H1 (cell line): ENCODE results near the gene UNC80. TPM values are rescaled to one million over a fixed set of nuclear protein-coding genes. Genes with fewer than 3 reads are reported as not detected.

Experiments
- CTCF ChIA-PET: fragments of 300-600 bp; sonication (Branson Sonifier 250); formaldehyde crosslinking; loops from one replicate; lab custom pipeline; 2021; ENCODE audit not compliant: partially characterized antibody; lab: Charles Lee
- POLR2A ChIA-PET: fragments of 300-600 bp; sonication (Branson Sonifier 250); formaldehyde crosslinking; loops from one replicate; lab custom pipeline; 2021; ENCODE audit warnings: inconsistent platforms; ENCODE audit not compliant: partially characterized antibody; lab: Charles Lee
- DNase-seq, 2 experiments: peaks; one replicate each; pipeline versions ENCODE4 v3.0.0 to v3.0.0-alpha.2; 2010 to 2022; ENCODE audit warnings: low spot score in 2 of 2, low read depth in 1 of 2, mixed read lengths in 1 of 2
- FAIRE-seq: peaks from 2 replicates; lab custom pipeline; 2011; peaks lifted over from hg19 to GRCh38; lab: Jason Lieb, UNC
- H2AFZ ChIP-seq: 2 replicates; pipeline ENCODE4 v1.8.1; 2012; ENCODE audit warnings: low read length, inconsistent platforms
- H2AK5ac ChIP-seq: 2 replicates; pipeline ENCODE4 v1.6.1; 2013; ENCODE audit warnings: low read depth, low read length
- H2BK120ac ChIP-seq: replicated peaks from 2 replicates; pipeline ENCODE3; 2013; ENCODE audit warnings: low read depth, low read length, inconsistent platforms
- H2BK12ac ChIP-seq: 2 replicates; pipeline ENCODE4 v1.6.1; 2013; ENCODE audit warnings: low read depth, low read length
- H2BK15ac ChIP-seq: 2 replicates; pipeline ENCODE4 v1.6.1; 2013; ENCODE audit warnings: low read length
- H2BK20ac ChIP-seq: 2 replicates; pipeline ENCODE4 v1.6.1; 2013; ENCODE audit warnings: low read length
- H2BK5ac ChIP-seq: 2 replicates; pipeline ENCODE4 v1.6.1; 2013; ENCODE audit warnings: low read depth, low read length
- H3K14ac ChIP-seq: 2 replicates; pipeline ENCODE4 v1.6.1; 2013; ENCODE audit warnings: inconsistent platforms; ENCODE audit not compliant: insufficient read length
- H3K18ac ChIP-seq: 2 replicates; pipeline ENCODE4 v1.6.1; 2013; ENCODE audit warnings: low read length; ENCODE audit errors: extremely low read depth
- H3K23ac ChIP-seq: 2 replicates; pipeline ENCODE4 v1.6.1; 2013; ENCODE audit warnings: inconsistent platforms; ENCODE audit not compliant: insufficient read length
- H3K23me2 ChIP-seq: 2 replicates; pipeline ENCODE4 v1.6.1; 2013; ENCODE audit warnings: low read depth, low read length
- H3K27ac ChIP-seq: 2 replicates; pipeline ENCODE4 v1.6.1; 2011; ENCODE audit warnings: low read depth, low read length, inconsistent platforms
- H3K27me3 ChIP-seq, 4 experiments: replicated peaks in 1 of 4; 1 replicate in 1 of 4; 2 replicates in 3 of 4; pipeline versions ENCODE4 v1.6.1 to v1.8.1; 2011 to 2013; ENCODE audit warnings: low read length in 3 of 4, mild to moderate bottlenecking in 3 of 4, inconsistent platforms in 2 of 4, mixed read lengths in 2 of 4, moderate library complexity in 1 of 4; ENCODE audit not compliant: control insufficient read depth in 3 of 4, insufficient read depth in 3 of 4; ENCODE audit errors: extremely low read depth in 1 of 4
- H3K36me3 ChIP-seq, 4 experiments: 2 replicates each; pipeline versions ENCODE4 v1.6.1 to v1.8.1; 2011 to 2013; ENCODE audit warnings: mild to moderate bottlenecking in 4 of 4, low read length in 3 of 4, moderate library complexity in 2 of 4, control low read depth in 1 of 4, inconsistent platforms in 1 of 4; ENCODE audit not compliant: insufficient read depth in 4 of 4, control insufficient read depth in 2 of 4
- H3K4ac ChIP-seq: replicated peaks from 2 replicates; pipeline ENCODE3; 2013; ENCODE audit warnings: low read length, low read depth, mixed read lengths, inconsistent platforms; ENCODE audit not compliant: insufficient read length
- H3K4me1 ChIP-seq, 4 experiments: replicated peaks in 1 of 4; 1 replicate in 1 of 4; 2 replicates in 3 of 4; pipeline versions ENCODE4 v1.6.1 to v1.8.1; 2011 to 2013; ENCODE audit warnings: low read length in 3 of 4, inconsistent platforms in 2 of 4, mixed read lengths in 1 of 4; ENCODE audit not compliant: insufficient read depth in 4 of 4, control insufficient read depth in 3 of 4
- H3K4me2 ChIP-seq, 2 experiments: 2 replicates each; pipeline versions ENCODE4 v1.6.1 to v1.8.1; 2011 to 2013; ENCODE audit warnings: low read depth in 2 of 2, low read length in 2 of 2, control low read depth in 1 of 2, inconsistent platforms in 1 of 2, mild to moderate bottlenecking in 1 of 2; ENCODE audit not compliant: insufficient read depth in 1 of 2
- H3K4me3 ChIP-seq, 4 experiments: fragments of 200-600, 300-600 bp in 1 of 4; sonication (generic), shearing (Covaris generic), sonication (Bioruptor Twin) in 1 of 4; 2 replicates each; pipeline versions ENCODE4 v1.5.1 to v1.8.1; 2011 to 2016; ENCODE audit warnings: low read length in 4 of 4, low read depth in 3 of 4, control low read depth in 2 of 4, inconsistent platforms in 2 of 4, mild to moderate bottlenecking in 2 of 4, mixed read lengths in 1 of 4, moderate library complexity in 1 of 4; ENCODE audit not compliant: insufficient read depth in 2 of 4; ENCODE audit errors: extremely low read depth in 1 of 4
- H3K56ac ChIP-seq: replicated peaks from 2 replicates; pipeline ENCODE3; 2013; ENCODE audit warnings: low read depth, mild to moderate bottlenecking, mixed read lengths, low read length, inconsistent platforms; ENCODE audit not compliant: insufficient read length
- H3K79me1 ChIP-seq: 2 replicates; pipeline ENCODE4 v1.6.1; 2013; ENCODE audit warnings: low read depth, low read length, control low read depth
- H3K79me2 ChIP-seq, 2 experiments: 2 replicates each; pipeline versions ENCODE4 v1.6.1 to v1.8.1; 2012 to 2013; ENCODE audit warnings: low read length in 2 of 2, mild to moderate bottlenecking in 2 of 2, inconsistent platforms in 1 of 2; ENCODE audit not compliant: insufficient read depth in 2 of 2, control insufficient read depth in 1 of 2
- H3K9ac ChIP-seq, 4 experiments: replicated peaks in 1 of 4; 1 replicate in 1 of 4; 2 replicates in 3 of 4; pipeline versions ENCODE4 v1.6.1 to v1.8.1; 2011 to 2013; ENCODE audit warnings: low read depth in 3 of 4, low read length in 3 of 4, control low read depth in 2 of 4, mild to moderate bottlenecking in 2 of 4, moderate library complexity in 2 of 4, inconsistent platforms in 1 of 4; ENCODE audit errors: extremely low read depth in 1 of 4
- H3K9me3 ChIP-seq, 2 experiments: 2 replicates each; pipeline versions ENCODE4 v1.6.1 to v1.8.1; 2012 to 2013; ENCODE audit warnings: mild to moderate bottlenecking in 2 of 2, moderate library complexity in 2 of 2, control low read depth in 1 of 2, inconsistent platforms in 1 of 2, low read depth in 1 of 2, low read length in 1 of 2, mixed read lengths in 1 of 2; ENCODE audit not compliant: insufficient read depth in 2 of 2
- H4K20me1 ChIP-seq, 2 experiments: replicated peaks in 1 of 2; 2 replicates each; pipeline versions ENCODE3 to v1.8.1; 2011 to 2013; ENCODE audit warnings: inconsistent platforms in 2 of 2, low read length in 2 of 2, mild to moderate bottlenecking in 1 of 2; ENCODE audit not compliant: insufficient read depth in 2 of 2, control insufficient read depth in 1 of 2
- H4K5ac ChIP-seq: 2 replicates; pipeline ENCODE4 v1.6.1; 2013; ENCODE audit warnings: low read length, low read depth, mixed read lengths, inconsistent platforms; ENCODE audit not compliant: insufficient read length
- H4K8ac ChIP-seq: 2 replicates; pipeline ENCODE4 v1.8.0; 2013; ENCODE audit warnings: mild to moderate bottlenecking, moderate library complexity, low read length, inconsistent platforms; ENCODE audit not compliant: insufficient read depth; ENCODE audit errors: extremely low read depth
- H4K91ac ChIP-seq: replicated peaks from 2 replicates; pipeline ENCODE3; 2013; ENCODE audit warnings: low read length, mixed read lengths, inconsistent platforms; ENCODE audit not compliant: insufficient read length
- ASH2L ChIP-seq: fragments of 200-600, 300-600 bp; sonication (generic); IDR thresholded peaks from one replicate; pipeline ENCODE4 v1.7.1; 2017; ENCODE audit warnings: low read length
- BCL11A ChIP-seq, 2 experiments: IDR thresholded peaks; one replicate each; pipeline ENCODE4 v1.6.1; 2011; ENCODE audit warnings: low read depth in 2 of 2, low read length in 2 of 2, mild to moderate bottlenecking in 2 of 2
- CBX8 ChIP-seq: fragments of 300-800, 300-1000 bp; sonication (generic); IDR thresholded peaks from 2 replicates; pipeline ENCODE4 v1.7.1; 2016; ENCODE audit warnings: low read depth, low read length, borderline replicate concordance
- CHD2 ChIP-seq: IDR thresholded peaks from 2 replicates; pipeline ENCODE4 v1.6.1; 2012; ENCODE audit warnings: low read length, improper control_type of control experiment
- CREB1 ChIP-seq: IDR thresholded peaks from 2 replicates; pipeline ENCODE4 v1.6.1; 2012; ENCODE audit warnings: inconsistent platforms
- PHF8 ChIP-seq: fragments of 200-600 bp; sonication (generic); conservative IDR thresholded peaks from 2 replicates; pipeline ENCODE4 v1.7.1; 2012; ENCODE audit warnings: low read depth, mild to moderate bottlenecking, inconsistent platforms, low read length, moderate library complexity
- POLR2A ChIP-seq, 2 experiments: IDR thresholded peaks; 1 replicate in 1 of 2; 2 replicates in 1 of 2; pipeline ENCODE4 v1.6.1; 2011; ENCODE audit warnings: low read depth in 2 of 2, low read length in 2 of 2, mild to moderate bottlenecking in 2 of 2; ENCODE audit errors: control extremely low read depth in 1 of 2
- POU5F1 ChIP-seq: IDR thresholded peaks from 2 replicates; pipeline ENCODE4 v1.6.1; 2011; ENCODE audit warnings: low read depth, mild to moderate bottlenecking, low read length, moderate library complexity
- RAD21 ChIP-seq, 2 experiments: IDR thresholded peaks in 1 of 2; conservative IDR thresholded peaks in 1 of 2; 2 replicates each; pipeline ENCODE4 v1.6.1; 2011; ENCODE audit warnings: low read depth in 2 of 2, low read length in 2 of 2, improper control_type of control experiment in 1 of 2, inconsistent platforms in 1 of 2, mild to moderate bottlenecking in 1 of 2, moderate library complexity in 1 of 2
- SIN3A ChIP-seq, 2 experiments: IDR thresholded peaks in 1 of 2; conservative IDR thresholded peaks in 1 of 2; 2 replicates each; pipeline ENCODE4 v1.6.1; 2011 to 2012; ENCODE audit warnings: low read length in 2 of 2, improper control_type of control experiment in 1 of 2, low read depth in 1 of 2, mild to moderate bottlenecking in 1 of 2
- SP2 ChIP-seq: IDR thresholded peaks from 2 replicates; pipeline ENCODE4 v1.6.1; 2012; ENCODE audit warnings: mild to moderate bottlenecking, low read length, inconsistent platforms
- TAF1 ChIP-seq: IDR thresholded peaks from 2 replicates; pipeline ENCODE4 v1.6.1; 2011; ENCODE audit warnings: mild to moderate bottlenecking, low read depth, low read length
- ZNF274 ChIP-seq: IDR thresholded peaks from 2 replicates; pipeline ENCODE4 v1.7.0; 2012; ENCODE audit warnings: low read length, borderline replicate concordance; ENCODE audit errors: extremely low read depth
- WGBS, 2 experiments: shearing (Covaris generic) in 1 of 2; methylation state at CpG; one replicate each; pipeline versions ENCODE4 v1.1.6 to v1.1.7; 2013 to 2015; ENCODE audit warnings: low lambda C conversion rate in 2 of 2, mixed read lengths in 2 of 2, inconsistent platforms in 1 of 2, low coverage in 1 of 2, missing lambda C conversion rate in 1 of 2; ENCODE audit not compliant: insufficient replicate concordance in 2 of 2, insufficient coverage in 1 of 2, insufficient read length in 1 of 2; ENCODE audit errors: extremely low coverage in 1 of 2, missing lambda C conversion rate in 1 of 2; 5-methylcytosine and 5-hydroxymethylcytosine counted together
- polyA plus RNA-seq, 7 experiments: library from polyadenylated mRNA; depleted of rRNA in 3 of 7; stranded (reverse) in 5 of 7; unstranded in 2 of 7; fragments of >200 nt in 5 of 7; fragments of 200-250 nt in 2 of 7; gene quantifications; 1 replicate in 5 of 7; 2 replicates in 1 of 7; 4 replicates in 1 of 7; pipeline versions ENCODE4 v1.2.1 to v1.2.3, GENCODE V29; 2011 to 2013; ENCODE audit warnings: missing spikeins in 2 of 7, mixed read lengths in 2 of 7
- total RNA-seq: library from RNA; stranded (reverse); fragmentation: NEBNext Ultra II Directional; extraction: Animal tissue kit (Norgen Biotek cat#: 25700); gene quantifications from 2 replicates; pipeline ENCODE4 v1.2.1, GENCODE V29; 2021

The UNC80 gene
- total and polyA plus RNA-seq, 2 of the 8 experiments (the other 6 are each of a cell fraction or from before 2014, with no cell fraction given) = 0.53 to 0.56 TPM

DNA sequence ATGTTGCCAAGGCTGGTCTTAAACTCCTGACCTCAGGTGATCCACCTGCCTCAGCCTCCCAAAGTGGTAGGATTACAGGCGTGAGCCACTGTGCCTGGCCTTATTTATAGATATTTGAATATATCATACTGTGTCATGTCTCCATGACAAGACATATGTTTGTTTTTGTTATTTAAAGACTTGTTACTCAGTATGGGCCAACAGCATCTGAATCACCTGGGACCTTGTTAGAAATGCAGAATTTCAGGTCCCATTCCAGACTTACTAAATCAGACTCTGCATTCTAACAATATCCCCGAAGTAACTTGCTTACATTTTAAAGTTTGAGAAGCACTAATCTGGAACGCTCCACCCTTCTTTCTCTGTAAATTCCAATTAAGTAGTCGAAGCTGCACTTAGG is 264.0 kb downstream of the UNC80 start:
- H2BK15ac ChIP-seq = no peak overlapping the region
- no peak overlapping the region for H3K23ac ChIP-seq
- H4K20me1 ChIP-seq = no peaks in the 10 kb centered on the region
- FAIRE-seq (no peak), DNase-seq (no peak)
- no peaks in the 10 kb centered on the region for H3K79me1 ChIP-seq
- no peak overlapping the region for H2BK20ac ChIP-seq
- H2AFZ ChIP-seq = no peak overlapping the region
- H3K4me3 ChIP-seq = no peak overlapping the region
- no peaks in the 10 kb centered on the region for H3K27me3 ChIP-seq
- 94% methylated on average over 4 of the region's 4 CpGs; no CpG with 5 or more reads in 1 of the 2 experiments for WGBS, 2 experiments
- H3K56ac ChIP-seq = no peak overlapping the region
- TF ChIP-seq TAF1 (no peak), ASH2L (no peak), CBX8 (no peak), ZNF274 (no peak), POU5F1 (no peak), CHD2 (no peak), POLR2A (IDR thresholded peaks at IDR 0.05; ENCODE audit: control extremely low read depth in 1 of 2, low read depth in 2 of 2, low read length in 2 of 2) (no peak), SIN3A (conservative IDR thresholded peaks at IDR 0.05 in 1 of 2, IDR thresholded peaks at IDR 0.05 in 1 of 2; ENCODE audit: low read depth in 1 of 2, low read length in 2 of 2) (no peak), BCL11A (IDR thresholded peaks at IDR 0.05; ENCODE audit: low read depth in 2 of 2, low read length in 2 of 2) (no peak), PHF8 (no peak), RAD21 (IDR thresholded peaks at IDR 0.05 in 1 of 2, conservative IDR thresholded peaks at IDR 0.05 in 1 of 2; ENCODE audit: low read depth in 2 of 2, low read length in 2 of 2) (no peak), SP2 (no peak), CREB1 (no peak)
- H4K5ac ChIP-seq = no peak overlapping the region
- no peak overlapping the region for H2AK5ac ChIP-seq
- no peak overlapping the region for H4K8ac ChIP-seq
- no peak overlapping the region for H2BK12ac ChIP-seq
- no peak overlapping the region for H3K14ac ChIP-seq
- no peak overlapping the region for H3K18ac ChIP-seq
- no peak overlapping the region for H3K27ac ChIP-seq
- H3K79me2 ChIP-seq = no peaks in the 10 kb centered on the region
- H2BK5ac ChIP-seq = no peak overlapping the region
- H4K91ac ChIP-seq = no peak overlapping the region
- H3K9ac ChIP-seq = no peak overlapping the region
- no peaks in the 10 kb centered on the region for H3K9me3 ChIP-seq
- H3K36me3 ChIP-seq = no peaks in the 10 kb centered on the region; a peak in 1 of 8 replicates
- no peaks in the 10 kb centered on the region for H3K4me1 ChIP-seq
- ChIA-PET POLR2A (interaction anchor here (1.3 to 2.4 kb wide), 3 partner anchors 9 to 24 kb away, joined by 3 to 9 read pairs (median 6); no protein-coding TSS in a partner anchor), CTCF (no interaction called here)
- H3K4ac ChIP-seq = no peak overlapping the region
- no peak overlapping the region for H2BK120ac ChIP-seq
- no peak overlapping the region for H3K4me2 ChIP-seq
- no peaks in the 10 kb centered on the region for H3K23me2 ChIP-seq
